ENCODE measurements around the gene NIPAL4. TPM values are rescaled to one million over a fixed set of nuclear protein-coding genes. Genes with fewer than 3 reads are reported as not detected.

NIPAL4 gene
- total and polyA plus RNA-seq, 7 donors: 1.3 to 5.1 (median 4.8) TPM; not detected in 2

DNA sequence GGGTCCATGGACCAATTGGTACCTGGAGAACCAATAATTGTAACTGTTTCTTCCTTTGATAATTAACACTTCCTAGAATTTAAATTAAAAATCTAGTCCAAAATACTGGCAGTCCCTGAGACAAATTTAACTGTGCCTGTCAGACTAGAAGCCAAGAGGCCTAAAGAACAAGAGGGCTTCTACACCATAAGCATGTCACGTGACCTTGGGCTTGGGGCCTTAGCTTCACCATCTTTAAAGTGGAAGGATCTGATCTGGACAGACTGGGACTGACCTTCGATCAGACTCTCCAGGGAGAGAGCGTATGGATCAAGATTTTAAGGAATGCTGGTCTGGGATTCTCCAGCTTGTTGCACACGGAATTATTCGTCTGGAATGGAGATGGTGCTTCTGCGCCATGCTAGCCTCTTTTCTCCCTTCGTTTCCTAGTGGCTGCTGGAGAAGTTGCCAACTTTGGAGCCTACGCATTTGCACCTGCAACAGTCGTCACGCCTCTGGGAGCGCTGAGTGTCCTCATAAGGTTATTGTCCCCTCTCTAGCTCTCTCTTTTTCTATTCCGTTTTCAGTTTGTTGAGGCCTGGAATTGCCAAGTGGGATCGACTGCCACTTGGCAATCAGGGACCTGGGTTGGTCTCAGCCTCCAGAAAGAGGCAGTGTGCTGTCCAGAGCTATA, 8.4 kb downstream of the NIPAL4 start:
- peaks cover 0 to 54% (median 8%) of the 10 kb centered on the region in 4 donors for H3K36me3 ChIP-seq
- no peak overlapping the region for H3K4me3 ChIP-seq
- peak overlapping the region in 1 of 4 donors; percentile 86 for H3K27ac ChIP-seq
- intact Hi-C loops (cut with DNase I): no loop called here
- H3K4me1 ChIP-seq: peaks cover 0 to 48% (median 26%) of the 10 kb centered on the region in 4 donors
- peak; percentile 39 for DNase-seq
- H3K9me3 ChIP-seq: no peaks in the 10 kb centered on the region
- WGBS, 2 donors: 95 to 96% methylated on average over 13 of the region's 13 CpGs
- TF ChIP-seq, protein P1, sequence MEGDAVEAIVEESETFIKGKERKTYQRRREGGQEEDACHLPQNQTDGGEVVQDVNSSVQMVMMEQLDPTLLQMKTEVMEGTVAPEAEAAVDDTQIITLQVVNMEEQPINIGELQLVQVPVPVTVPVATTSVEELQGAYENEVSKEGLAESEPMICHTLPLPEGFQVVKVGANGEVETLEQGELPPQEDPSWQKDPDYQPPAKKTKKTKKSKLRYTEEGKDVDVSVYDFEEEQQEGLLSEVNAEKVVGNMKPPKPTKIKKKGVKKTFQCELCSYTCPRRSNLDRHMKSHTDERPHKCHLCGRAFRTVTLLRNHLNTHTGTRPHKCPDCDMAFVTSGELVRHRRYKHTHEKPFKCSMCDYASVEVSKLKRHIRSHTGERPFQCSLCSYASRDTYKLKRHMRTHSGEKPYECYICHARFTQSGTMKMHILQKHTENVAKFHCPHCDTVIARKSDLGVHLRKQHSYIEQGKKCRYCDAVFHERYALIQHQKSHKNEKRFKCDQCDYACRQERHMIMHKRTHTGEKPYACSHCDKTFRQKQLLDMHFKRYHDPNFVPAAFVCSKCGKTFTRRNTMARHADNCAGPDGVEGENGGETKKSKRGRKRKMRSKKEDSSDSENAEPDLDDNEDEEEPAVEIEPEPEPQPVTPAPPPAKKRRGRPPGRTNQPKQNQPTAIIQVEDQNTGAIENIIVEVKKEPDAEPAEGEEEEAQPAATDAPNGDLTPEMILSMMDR (IDR thresholded peaks at IDR 0.05): no peak
- no peak for TF ChIP-seq EP300 (IDR thresholded peaks at IDR 0.05)
- TF ChIP-seq POLR2A (IDR thresholded peaks at IDR 0.05): no peak
- no peak for TF ChIP-seq POLR2AphosphoS5 (IDR thresholded peaks at IDR 0.05)
- no peaks in the 10 kb centered on the region for H3K27me3 ChIP-seq

DNA sequence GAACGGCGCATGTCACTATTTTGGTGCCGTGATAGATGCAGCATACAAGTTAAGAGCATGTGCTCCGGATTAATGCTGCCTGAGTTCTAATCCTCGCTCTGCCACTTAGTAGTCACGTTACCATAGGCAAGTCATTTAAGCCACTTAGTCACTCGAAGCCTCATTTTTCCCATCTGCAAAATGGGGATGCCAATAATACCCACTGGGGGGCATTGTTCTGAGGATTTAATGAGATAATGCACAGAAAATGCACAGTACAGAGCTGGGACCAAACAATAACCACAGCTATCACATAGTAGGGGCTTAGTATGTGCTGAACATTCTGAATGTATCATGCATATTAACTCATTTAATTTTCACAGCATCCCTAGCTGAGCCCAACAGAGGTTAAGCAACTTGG, 9.1 kb downstream of the NIPAL4 start:
- Histone ChIP-seq H3K27me3 (no peaks in the 10 kb centered on the region), H3K36me3 (peaks cover 0 to 50% (median 8%) of the 10 kb centered on the region in 4 donors), H3K4me3 (no peak overlapping the region), H3K4me1 (peaks cover 0 to 48% (median 29%) of the 10 kb centered on the region in 4 donors), H3K27ac (peak overlapping the region in 2 of 4 donors; percentile 86 to 88), H3K9me3 (no peaks in the 10 kb centered on the region)
- DNase-seq: no peak
- TF ChIP-seq EP300 (IDR thresholded peaks at IDR 0.05) (no peak), POLR2A (IDR thresholded peaks at IDR 0.05) (no peak)
- intact Hi-C loops (cut with DNase I): no loop called here
- 94 to 96% methylated on average over 7 of the region's 7 CpGs for WGBS, 2 donors

GRCh38 chr5:157469687-157470086, 9.7 kb downstream of the NIPAL4 start:
- intact Hi-C loops (cut with DNase I): no loop called here
- H3K36me3 ChIP-seq: peaks cover 0 to 50% (median 8%) of the 10 kb centered on the region in 4 donors
- WGBS, 2 donors: 43 to 73% methylated on average over 7 of the region's 7 CpGs

GRCh38 chr5:157470631-157471030, 10.6 kb downstream of the NIPAL4 start:
- WGBS, 2 donors: 27 to 65% methylated on average over 1 of the region's 1 CpG

More at GRCh38 chr5:157469687-157470086, 9.7 kb downstream of the NIPAL4 start:
- TF ChIP-seq POLR2A (IDR thresholded peaks at IDR 0.05) (no peak), EP300 (IDR thresholded peaks at IDR 0.05) (no peak), POLR2AphosphoS5 (IDR thresholded peaks at IDR 0.05) (no peak)
- TF ChIP-seq, protein P1 (IDR thresholded peaks at IDR 0.05): no peak
- Histone ChIP-seq H3K4me3 (no peak overlapping the region), H3K27ac (peak overlapping the region in 2 of 4 donors; percentile 86 to 88), H3K4me1 (peaks cover 0 to 48% (median 24%) of the 10 kb centered on the region in 4 donors), H3K9me3 (no peaks in the 10 kb centered on the region), H3K27me3 (no peaks in the 10 kb centered on the region)
- DNase-seq: no peak

GRCh38 chr5:157471709-157472108, 11.7 kb downstream of the NIPAL4 start:
- no peak overlapping the region for H3K4me3 ChIP-seq
- no peaks in the 10 kb centered on the region for H3K27me3 ChIP-seq
- 98 to 100% methylated on average over 1 of the region's 1 CpG for WGBS, 2 donors
- peaks cover 0 to 50% (median 8%) of the 10 kb centered on the region in 4 donors for H3K36me3 ChIP-seq
- H3K27ac ChIP-seq: peak overlapping the region in 2 of 4 donors; percentile 86 to 88
- intact Hi-C loops (cut with DNase I): no loop called here
- TF ChIP-seq, protein P1 (IDR thresholded peaks at IDR 0.05): peak in 3 of 4 experiments; percentile 34 to 57 (median 38)
- TF ChIP-seq POLR2A (IDR thresholded peaks at IDR 0.05): no peak
- no peak for DNase-seq
- H3K4me1 ChIP-seq: peaks cover 0 to 57% (median 22%) of the 10 kb centered on the region in 4 donors
- H3K9me3 ChIP-seq: no peaks in the 10 kb centered on the region

More at GRCh38 chr5:157470631-157471030, 10.6 kb downstream of the NIPAL4 start:
- intact Hi-C loops (cut with DNase I): no loop called here
- DNase-seq: no peak
- peaks cover 0 to 50% (median 19%) of the 10 kb centered on the region in 4 donors for H3K4me1 ChIP-seq
- no peaks in the 10 kb centered on the region for H3K9me3 ChIP-seq
- H3K27me3 ChIP-seq: no peaks in the 10 kb centered on the region
- peak overlapping the region in 3 of 4 donors; percentile 33 to 88 (median 86) for H3K27ac ChIP-seq
- no peak overlapping the region for H3K4me3 ChIP-seq
- H3K36me3 ChIP-seq: peaks cover 0 to 51% (median 8%) of the 10 kb centered on the region in 4 donors
- no peak for TF ChIP-seq POLR2AphosphoS5 (IDR thresholded peaks at IDR 0.05)
- no peak for TF ChIP-seq POLR2A (IDR thresholded peaks at IDR 0.05)
- TF ChIP-seq, protein P1 (IDR thresholded peaks at IDR 0.05): no peak
- no peak for TF ChIP-seq EP300 (IDR thresholded peaks at IDR 0.05)
